Measurements from ENCODE around the gene JAKMIP1. TPM values are rescaled to one million over a fixed set of nuclear protein-coding genes. Genes with fewer than 3 reads are reported as not detected.

The JAKMIP1 gene
- total RNA-seq, 1 experiment from 2014 or later: not detected

DNA sequence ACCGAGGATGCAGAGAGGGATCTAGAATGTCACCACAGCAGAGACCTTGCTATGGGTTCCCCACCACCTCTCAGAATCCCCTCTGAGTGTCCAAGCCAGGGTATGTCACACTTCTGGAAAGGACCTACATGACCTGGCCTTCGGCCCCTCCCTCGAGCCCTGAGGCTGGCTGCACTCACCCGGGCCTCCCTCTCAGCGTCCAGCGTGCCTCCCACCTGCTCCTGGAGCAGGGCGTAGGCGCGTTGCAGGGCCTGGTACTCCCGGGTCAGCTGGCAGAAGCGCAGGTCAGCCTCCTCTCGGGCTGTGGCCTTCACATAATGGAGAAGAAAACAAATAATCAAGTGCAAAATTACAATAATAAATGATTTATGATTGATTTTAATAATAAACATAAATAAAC lies 138.2 kb downstream of the JAKMIP1 start:
- Histone ChIP-seq H3K9me2 (ENCODE audit: insufficient read depth) (no peaks in the 10 kb centered on the region), H3K79me2 (ENCODE audit: low read depth) (no peaks in the 10 kb centered on the region), H2AFZ (no peak overlapping the region), H3K27ac (no peak overlapping the region), H3K4me1 (replicated peaks; ENCODE audit: insufficient read depth) (no peaks in the 10 kb centered on the region), H3K27me3 (ENCODE audit: insufficient read depth, low read depth) (peaks cover 23% of the 10 kb centered on the region), H3K4me3 (no peak overlapping the region), H3K9me3 (ENCODE audit: insufficient read depth, low read depth) (no peaks in the 10 kb centered on the region), H3K36me3 (ENCODE audit: low read depth) (no peaks in the 10 kb centered on the region), H3K4me2 (no peak overlapping the region), H4K20me1 (ENCODE audit: insufficient read depth) (no peaks in the 10 kb centered on the region), H3F3A (ENCODE audit: insufficient read depth, low read depth) (no peaks in the 10 kb centered on the region)
- intact Hi-C loops (cut with micrococcal nuclease; ENCODE audit: unreplicated experiment): no loop called here
- ChIA-PET POLR2A (ENCODE audit: unreplicated experiment) (no interaction called here), CTCF (no interaction called here)
- DNase-seq: no peak
- TF ChIP-seq EZH2 (IDR thresholded peaks at IDR 0.05; ENCODE audit: low read depth) (no peak), CTCF (conservative IDR thresholded peaks at IDR 0.05) (no peak)
- no TSS peak for BruUV-seq (replicated peaks)

DNA sequence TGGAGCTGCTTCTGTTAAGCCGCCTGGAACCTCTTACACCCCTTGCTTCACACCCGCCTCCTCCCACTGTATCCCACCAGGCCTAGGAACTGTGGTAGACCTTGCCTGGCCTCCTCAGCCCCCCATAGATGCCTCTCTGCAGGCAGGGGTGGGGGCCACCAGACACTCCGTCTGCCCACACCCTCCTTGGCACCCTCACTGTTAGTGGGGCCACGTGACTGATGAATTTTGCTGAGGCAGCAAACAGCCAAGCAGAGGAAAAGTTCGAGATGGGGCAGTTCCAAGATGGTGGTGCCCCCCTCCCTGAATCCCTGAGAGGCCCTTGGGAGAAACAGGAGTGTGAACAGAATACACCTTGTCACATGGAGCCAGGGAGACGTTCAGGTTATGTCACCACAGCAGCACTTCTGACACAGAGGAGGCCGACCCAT lies 141.0 kb downstream of the JAKMIP1 start:
- Histone ChIP-seq H3K27me3 (ENCODE audit: insufficient read depth, low read depth) (peaks cover 4% of the 10 kb centered on the region; the same call in 1 of the 2 replicates), H2AFZ (no peak overlapping the region), H4K20me1 (ENCODE audit: insufficient read depth) (no peaks in the 10 kb centered on the region), H3K27ac (no peak overlapping the region), H3K4me3 (no peak overlapping the region), H3K79me2 (ENCODE audit: low read depth) (no peaks in the 10 kb centered on the region), H3K9me2 (ENCODE audit: insufficient read depth) (no peaks in the 10 kb centered on the region), H3K36me3 (ENCODE audit: low read depth) (no peaks in the 10 kb centered on the region), H3K4me2 (no peak overlapping the region), H3K9me3 (ENCODE audit: insufficient read depth, low read depth) (no peaks in the 10 kb centered on the region), H3F3A (ENCODE audit: insufficient read depth, low read depth) (no peaks in the 10 kb centered on the region), H3K4me1 (replicated peaks; ENCODE audit: insufficient read depth) (no peaks in the 10 kb centered on the region)
- BruUV-seq (replicated peaks): no TSS peak
- CTCF ChIA-PET: no interaction called here
- TF ChIP-seq CTCF (conservative IDR thresholded peaks at IDR 0.05) (no peak), EZH2 (IDR thresholded peaks at IDR 0.05; ENCODE audit: low read depth) (no peak)
- POLR2A ChIA-PET (ENCODE audit: unreplicated experiment): no interaction called here
- intact Hi-C loops (cut with micrococcal nuclease; ENCODE audit: unreplicated experiment): no loop called here
- DNase-seq: no peak

GRCh38 chr4:6058531-6059374 lies 141.6 kb downstream of the JAKMIP1 start:
- TF ChIP-seq CTCF (conservative IDR thresholded peaks at IDR 0.05) (no peak), EZH2 (IDR thresholded peaks at IDR 0.05; ENCODE audit: low read depth) (no peak)

More at GRCh38 chr4:6058531-6059374, 141.6 kb downstream of the JAKMIP1 start:
- 0 out of 2 replicates have a peak, but pooled peaks cover 4% of the 10 kb centered on the region for H3K27me3 ChIP-seq (ENCODE audit: insufficient read depth, low read depth)
- H3K79me2 ChIP-seq (ENCODE audit: low read depth): no peaks in the 10 kb centered on the region
- ChIA-PET POLR2A (ENCODE audit: unreplicated experiment) (no interaction called here), CTCF (no interaction called here)
- H3K4me3 ChIP-seq: no peak overlapping the region
- H3K9me2 ChIP-seq (ENCODE audit: insufficient read depth): no peaks in the 10 kb centered on the region
- intact Hi-C loops (cut with micrococcal nuclease; ENCODE audit: unreplicated experiment): no loop called here
- H3K4me2 ChIP-seq: no peak overlapping the region
- no peaks in the 10 kb centered on the region for H3K36me3 ChIP-seq (ENCODE audit: low read depth)
- no peaks in the 10 kb centered on the region for H3F3A ChIP-seq (ENCODE audit: insufficient read depth, low read depth)
- no peaks in the 10 kb centered on the region for H4K20me1 ChIP-seq (ENCODE audit: insufficient read depth)
- no peak for DNase-seq
- H3K27ac ChIP-seq: no peak overlapping the region
- H2AFZ ChIP-seq: no peak overlapping the region
- H3K9me3 ChIP-seq (ENCODE audit: insufficient read depth, low read depth): no peaks in the 10 kb centered on the region
- no peaks in the 10 kb centered on the region for H3K4me1 ChIP-seq (replicated peaks; ENCODE audit: insufficient read depth)
- no TSS peak for BruUV-seq (replicated peaks)

All from PC-9 (cell line).